ENCODE data around the gene PSMD14.
A peak's percentile ranks its signal among the peaks of the same experiment; 100 is the strongest.
"Not testable (repeated sequence)": the region's sequence is repeated elsewhere in the genome, so short reads cannot be mapped to it uniquely, and the experiment has no call there.

The PSMD14 gene

GRCh38 chr2:161282311-161282644 lies 25.9 kb upstream of the PSMD14 start:
- H2BK12ac ChIP-seq (ENCODE audit: low read length in 2 of 2); H3K9ac ChIP-seq (ENCODE audit: low read length); DNase-seq; H3K36me3 ChIP-seq (ENCODE audit: control insufficient read depth in 1 of 2, insufficient read depth in 2 of 2, low read depth in 1 of 2, low read length in 2 of 2); H4K8ac ChIP-seq (ENCODE audit: low read length); H2BK5ac ChIP-seq (ENCODE audit: low read depth, low read length, poor library complexity, severe bottlenecking); H3K4me2 ChIP-seq (ENCODE audit: low read length, poor library complexity, severe bottlenecking); H2AFZ ChIP-seq (ENCODE audit: low read depth, low read length); H3K23ac ChIP-seq (ENCODE audit: low read length in 2 of 2); H3K4ac ChIP-seq (ENCODE audit: low read depth in 1 of 2, low read length in 2 of 2); H3K18ac ChIP-seq (ENCODE audit: low read depth in 1 of 2, low read length in 2 of 2); H3K27me3 ChIP-seq (ENCODE audit: control insufficient read depth in 1 of 2, insufficient read depth in 1 of 2, low read length in 2 of 2); H3K9me3 ChIP-seq (ENCODE audit: control insufficient read depth, low read length); H3K27ac ChIP-seq (ENCODE audit: low read length, poor library complexity, severe bottlenecking); H3K79me1 ChIP-seq (replicated peaks; ENCODE audit: low read length, poor library complexity, severe bottlenecking); H3K4me3 ChIP-seq (ENCODE audit: insufficient read depth in 1 of 2, low read depth in 1 of 2, low read length in 2 of 2); H3K14ac ChIP-seq (ENCODE audit: low read length in 2 of 2); H2BK15ac ChIP-seq (ENCODE audit: low read depth, poor library complexity, severe bottlenecking); H4K91ac ChIP-seq (ENCODE audit: low read length); H2AK5ac ChIP-seq (ENCODE audit: low read length, severe bottlenecking); H2BK120ac ChIP-seq (ENCODE audit: low read depth, low read length); H3K4me1 ChIP-seq (ENCODE audit: control insufficient read depth, insufficient read depth, low read depth, low read length): not testable (repeated sequence)
- 98% methylated on average over 9 of the region's 9 CpGs for WGBS

- Histone ChIP-seq H4K91ac (ENCODE audit: low read length) (no peak overlapping the region), H2BK15ac (ENCODE audit: low read depth, poor library complexity, severe bottlenecking) (no peak overlapping the region), H3K9ac (ENCODE audit: low read length) (no peak overlapping the region), H3K27me3 (ENCODE audit: control insufficient read depth in 1 of 2, insufficient read depth in 1 of 2, low read length in 2 of 2) (peaks cover 0 to 2% of the 10 kb centered on the region in 2 experiments), H3K27ac (ENCODE audit: low read length, poor library complexity, severe bottlenecking) (no peak overlapping the region), H3K4me2 (ENCODE audit: low read length, poor library complexity, severe bottlenecking) (no peak overlapping the region), H3K14ac (ENCODE audit: low read length in 2 of 2) (no peak overlapping the region), H2AFZ (ENCODE audit: low read depth, low read length) (no peak overlapping the region), H3K79me1 (replicated peaks; ENCODE audit: low read length, poor library complexity, severe bottlenecking) (no peaks in the 10 kb centered on the region), H2BK120ac (ENCODE audit: low read depth, low read length) (no peak overlapping the region), H2AK5ac (ENCODE audit: low read length, severe bottlenecking) (no peak overlapping the region), H2BK12ac (ENCODE audit: low read length in 2 of 2) (no peak overlapping the region), H3K23ac (ENCODE audit: low read length in 2 of 2) (no peak overlapping the region), H4K8ac (ENCODE audit: low read length) (no peak overlapping the region), H3K36me3 (ENCODE audit: control insufficient read depth in 1 of 2, insufficient read depth in 2 of 2, low read depth in 1 of 2, low read length in 2 of 2) (no peaks in the 10 kb centered on the region), H3K4me3 (ENCODE audit: insufficient read depth in 1 of 2, low read depth in 1 of 2, low read length in 2 of 2) (no peak overlapping the region), H3K4me1 (ENCODE audit: control insufficient read depth, insufficient read depth, low read depth, low read length) (peaks cover 3% of the 10 kb centered on the region), H3K18ac (ENCODE audit: low read depth in 1 of 2, low read length in 2 of 2) (no peak overlapping the region), H3K4ac (ENCODE audit: low read depth in 1 of 2, low read length in 2 of 2) (no peak overlapping the region), H3K9me3 (ENCODE audit: control insufficient read depth, low read length) (no peaks in the 10 kb centered on the region), H2BK5ac (ENCODE audit: low read depth, low read length, poor library complexity, severe bottlenecking) (no peak overlapping the region)
- no peak for DNase-seq
- WGBS, result 77% methylated on average over 1 of the region's 1 CpG
Observed at GRCh38 chr2:161283926-161284325, 24.3 kb upstream of the PSMD14 start.

GRCh38 chr2:161303535-161304050 lies 4.6 kb upstream of the PSMD14 start:
- H2BK12ac ChIP-seq (ENCODE audit: low read length in 2 of 2), result no peak overlapping the region
- no peaks in the 10 kb centered on the region for H3K36me3 ChIP-seq (ENCODE audit: control insufficient read depth in 1 of 2, insufficient read depth in 2 of 2, low read depth in 1 of 2, low read length in 2 of 2)
- no peak overlapping the region for H3K18ac ChIP-seq (ENCODE audit: low read depth in 1 of 2, low read length in 2 of 2)
- no peak overlapping the region for H3K23ac ChIP-seq (ENCODE audit: low read length in 2 of 2)
- no peak overlapping the region for H3K9ac ChIP-seq (ENCODE audit: low read length)
- H3K4ac ChIP-seq (ENCODE audit: low read depth in 1 of 2, low read length in 2 of 2), result no peak overlapping the region
- no peak overlapping the region for H2BK5ac ChIP-seq (ENCODE audit: low read depth, low read length, poor library complexity, severe bottlenecking)
- H3K14ac ChIP-seq (ENCODE audit: low read length in 2 of 2), result no peak overlapping the region
- no peak overlapping the region for H2AK5ac ChIP-seq (ENCODE audit: low read length, severe bottlenecking)
- H3K4me1 ChIP-seq (ENCODE audit: control insufficient read depth, insufficient read depth, low read depth, low read length), result no peaks in the 10 kb centered on the region
- no peaks in the 10 kb centered on the region for H3K27me3 ChIP-seq (ENCODE audit: control insufficient read depth in 1 of 2, insufficient read depth in 1 of 2, low read length in 2 of 2)
- no peak overlapping the region for H4K91ac ChIP-seq (ENCODE audit: low read length)
- H2AFZ ChIP-seq (ENCODE audit: low read depth, low read length), result no peak overlapping the region
- no peak overlapping the region for H2BK15ac ChIP-seq (ENCODE audit: low read depth, poor library complexity, severe bottlenecking)
- H3K79me1 ChIP-seq (replicated peaks; ENCODE audit: low read length, poor library complexity, severe bottlenecking), result no peaks in the 10 kb centered on the region
- H3K27ac ChIP-seq (ENCODE audit: low read length, poor library complexity, severe bottlenecking), result no peak overlapping the region
- no peak for DNase-seq
- H2BK120ac ChIP-seq (ENCODE audit: low read depth, low read length), result no peak overlapping the region
- H4K8ac ChIP-seq (ENCODE audit: low read length), result no peak overlapping the region
- H3K4me3 ChIP-seq (ENCODE audit: insufficient read depth in 1 of 2, low read depth in 1 of 2, low read length in 2 of 2), result no peak overlapping the region
- WGBS, result no CpG with 5 or more reads among the region's 1 CpG
- H3K9me3 ChIP-seq (ENCODE audit: control insufficient read depth, low read length), result peaks cover 10% of the 10 kb centered on the region
- H3K4me2 ChIP-seq (ENCODE audit: low read length, poor library complexity, severe bottlenecking), result no peak overlapping the region

DNA sequence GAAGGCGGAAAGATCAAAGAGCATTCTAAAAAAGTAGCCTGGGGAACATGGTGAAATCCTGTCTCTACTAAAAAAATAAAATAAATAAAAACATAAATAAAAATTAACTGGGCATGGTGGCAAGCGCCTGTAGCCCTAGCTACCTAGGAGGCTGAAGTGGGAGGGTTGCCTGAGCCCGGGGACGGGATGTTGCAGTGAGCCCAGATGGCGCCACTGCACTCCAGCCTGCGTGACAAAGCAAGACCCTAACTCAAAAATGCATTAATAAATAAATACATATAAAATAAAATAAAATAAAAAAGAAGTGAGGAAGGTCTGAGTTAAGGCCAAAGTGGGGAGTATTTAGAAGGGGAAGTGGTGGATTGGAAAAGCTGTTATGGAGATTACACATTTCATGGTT lies 1.3 kb upstream of the PSMD14 start:
- Histone ChIP-seq H4K8ac (ENCODE audit: low read length) (no peak overlapping the region), H3K18ac (ENCODE audit: low read depth in 1 of 2, low read length in 2 of 2) (no peak overlapping the region), H3K4ac (ENCODE audit: low read depth in 1 of 2, low read length in 2 of 2) (no peak overlapping the region), H3K79me1 (replicated peaks; ENCODE audit: low read length, poor library complexity, severe bottlenecking) (no peaks in the 10 kb centered on the region), H2BK120ac (ENCODE audit: low read depth, low read length) (no peak overlapping the region), H2BK5ac (ENCODE audit: low read depth, low read length, poor library complexity, severe bottlenecking) (no peak overlapping the region), H3K4me1 (ENCODE audit: control insufficient read depth, insufficient read depth, low read depth, low read length) (peaks cover 3% of the 10 kb centered on the region), H3K4me3 (ENCODE audit: insufficient read depth in 1 of 2, low read depth in 1 of 2, low read length in 2 of 2) (peak overlapping the region in 1 of 2 experiments; percentile 97), H2BK15ac (ENCODE audit: low read depth, poor library complexity, severe bottlenecking) (no peak overlapping the region), H3K9ac (ENCODE audit: low read length) (peak overlapping the region; percentile 99), H3K14ac (ENCODE audit: low read length in 2 of 2) (no peak overlapping the region), H2AK5ac (ENCODE audit: low read length, severe bottlenecking) (no peak overlapping the region), H3K23ac (ENCODE audit: low read length in 2 of 2) (no peak overlapping the region), H3K27me3 (ENCODE audit: control insufficient read depth in 1 of 2, insufficient read depth in 1 of 2, low read length in 2 of 2) (no peaks in the 10 kb centered on the region), H2AFZ (ENCODE audit: low read depth, low read length) (no peak overlapping the region), H2BK12ac (ENCODE audit: low read length in 2 of 2) (no peak overlapping the region), H3K4me2 (ENCODE audit: low read length, poor library complexity, severe bottlenecking) (no peak overlapping the region), H3K27ac (ENCODE audit: low read length, poor library complexity, severe bottlenecking) (no peak overlapping the region), H3K36me3 (ENCODE audit: control insufficient read depth in 1 of 2, insufficient read depth in 2 of 2, low read depth in 1 of 2, low read length in 2 of 2) (no peaks in the 10 kb centered on the region), H3K9me3 (ENCODE audit: control insufficient read depth, low read length) (peaks cover 10% of the 10 kb centered on the region), H4K91ac (ENCODE audit: low read length) (no peak overlapping the region)
- DNase-seq, result no peak
- 93% methylated on average over 3 of the region's 6 CpGs for WGBS
